Measurements from ENCODE around the gene SMIM11. TPM values are rescaled to one million over a fixed set of nuclear protein-coding genes. Genes with fewer than 3 reads are reported as not detected.

SMIM11 gene
- total RNA-seq, 1 experiment from 2014 or later: 3.5 TPM

GRCh38 chr21:34337741-34338140 is 37.6 kb upstream of the SMIM11 start:
- Histone ChIP-seq H3K9me3 (ENCODE audit: low read length) (no peaks in the 10 kb centered on the region), H3K9me2 (replicated peaks; ENCODE audit: insufficient read depth, low read length) (no peaks in the 10 kb centered on the region), H3K9ac (ENCODE audit: low read length) (no peak overlapping the region), H3K27me3 (ENCODE audit: low read length) (no peaks in the 10 kb centered on the region), H3K79me2 (ENCODE audit: low read length) (no peaks in the 10 kb centered on the region), H3K4me2 (ENCODE audit: low read depth, low read length, poor library complexity, severe bottlenecking) (no peak overlapping the region), H4K20me1 (ENCODE audit: insufficient read depth, low read depth, low read length) (no peaks in the 10 kb centered on the region), H2AFZ (ENCODE audit: low read length) (no peak overlapping the region), H3K4me1 (ENCODE audit: low read length) (peaks cover 6% of the 10 kb centered on the region; the same call in 1 of the 2 replicates), H3K36me3 (ENCODE audit: insufficient read depth, low read length) (no peaks in the 10 kb centered on the region), H3K4me3 (ENCODE audit: low read length) (no peak overlapping the region), H3K27ac (ENCODE audit: low read length) (no peak overlapping the region)
- DNase-seq: no peak

- Histone ChIP-seq H3K9me2 (replicated peaks; ENCODE audit: insufficient read depth, low read length) (no peaks in the 10 kb centered on the region), H3K27me3 (ENCODE audit: low read length) (no peaks in the 10 kb centered on the region), H3K9me3 (ENCODE audit: low read length) (no peaks in the 10 kb centered on the region), H3K4me2 (ENCODE audit: low read depth, low read length, poor library complexity, severe bottlenecking) (no peak overlapping the region), H3K27ac (ENCODE audit: low read length) (no peak overlapping the region), H3K9ac (ENCODE audit: low read length) (no peak overlapping the region), H2AFZ (ENCODE audit: low read length) (no peak overlapping the region), H3K79me2 (ENCODE audit: low read length) (no peaks in the 10 kb centered on the region), H3K4me1 (ENCODE audit: low read length) (peaks cover 6% of the 10 kb centered on the region; the same call in 1 of the 2 replicates), H3K4me3 (ENCODE audit: low read length) (no peak overlapping the region), H4K20me1 (ENCODE audit: insufficient read depth, low read depth, low read length) (no peaks in the 10 kb centered on the region), H3K36me3 (ENCODE audit: insufficient read depth, low read length) (no peaks in the 10 kb centered on the region)
- no peak for DNase-seq
These were observed 37.1 kb upstream of the SMIM11 start for GRCh38 chr21:34338226-34338625.

GRCh38 chr21:34340061-34340460 is 35.2 kb upstream of the SMIM11 start:
- Histone ChIP-seq H3K36me3 (ENCODE audit: insufficient read depth, low read length) (no peaks in the 10 kb centered on the region), H3K27ac (ENCODE audit: low read length) (no peak overlapping the region), H4K20me1 (ENCODE audit: insufficient read depth, low read depth, low read length) (no peaks in the 10 kb centered on the region), H3K4me3 (ENCODE audit: low read length) (no peak overlapping the region), H2AFZ (ENCODE audit: low read length) (no peak overlapping the region), H3K9ac (ENCODE audit: low read length) (no peak overlapping the region), H3K9me2 (replicated peaks; ENCODE audit: insufficient read depth, low read length) (no peaks in the 10 kb centered on the region), H3K4me2 (ENCODE audit: low read depth, low read length, poor library complexity, severe bottlenecking) (no peak overlapping the region), H3K79me2 (ENCODE audit: low read length) (no peaks in the 10 kb centered on the region), H3K4me1 (ENCODE audit: low read length) (peaks cover 6% of the 10 kb centered on the region; the same call in 1 of the 2 replicates), H3K9me3 (ENCODE audit: low read length) (no peaks in the 10 kb centered on the region), H3K27me3 (ENCODE audit: low read length) (no peaks in the 10 kb centered on the region)
- DNase-seq: no peak

GRCh38 chr21:34342476-34342875 is 32.8 kb upstream of the SMIM11 start:
- no peaks in the 10 kb centered on the region for H3K9me2 ChIP-seq (replicated peaks; ENCODE audit: insufficient read depth, low read length)
- no peak overlapping the region for H2AFZ ChIP-seq (ENCODE audit: low read length)
- no peak for DNase-seq
- no peaks in the 10 kb centered on the region for H3K4me1 ChIP-seq (ENCODE audit: low read length)
- H4K20me1 ChIP-seq (ENCODE audit: insufficient read depth, low read depth, low read length): no peaks in the 10 kb centered on the region
- H3K27me3 ChIP-seq (ENCODE audit: low read length): no peaks in the 10 kb centered on the region
- H3K27ac ChIP-seq (ENCODE audit: low read length): no peak overlapping the region
- H3K36me3 ChIP-seq (ENCODE audit: insufficient read depth, low read length): no peaks in the 10 kb centered on the region
- H3K4me2 ChIP-seq (ENCODE audit: low read depth, low read length, poor library complexity, severe bottlenecking): no peak overlapping the region
- no peaks in the 10 kb centered on the region for H3K79me2 ChIP-seq (ENCODE audit: low read length)
- H3K9me3 ChIP-seq (ENCODE audit: low read length): no peaks in the 10 kb centered on the region
- no peak overlapping the region for H3K9ac ChIP-seq (ENCODE audit: low read length)
- no peak overlapping the region for H3K4me3 ChIP-seq (ENCODE audit: low read length)

GRCh38 chr21:34343347-34343746 is 32.0 kb upstream of the SMIM11 start:
- Histone ChIP-seq H3K79me2 (ENCODE audit: low read length) (no peaks in the 10 kb centered on the region), H3K27me3 (ENCODE audit: low read length) (no peaks in the 10 kb centered on the region), H3K4me2 (ENCODE audit: low read depth, low read length, poor library complexity, severe bottlenecking) (no peak overlapping the region), H3K27ac (ENCODE audit: low read length) (no peak overlapping the region), H3K4me3 (ENCODE audit: low read length) (no peak overlapping the region), H4K20me1 (ENCODE audit: insufficient read depth, low read depth, low read length) (no peaks in the 10 kb centered on the region), H3K4me1 (ENCODE audit: low read length) (no peaks in the 10 kb centered on the region), H2AFZ (ENCODE audit: low read length) (no peak overlapping the region), H3K36me3 (ENCODE audit: insufficient read depth, low read length) (no peaks in the 10 kb centered on the region), H3K9me2 (replicated peaks; ENCODE audit: insufficient read depth, low read length) (no peaks in the 10 kb centered on the region), H3K9me3 (ENCODE audit: low read length) (no peaks in the 10 kb centered on the region), H3K9ac (ENCODE audit: low read length) (no peak overlapping the region)
- DNase-seq: no peak

- Histone ChIP-seq H3K9me2 (replicated peaks; ENCODE audit: insufficient read depth, low read length) (no peaks in the 10 kb centered on the region), H3K79me2 (ENCODE audit: low read length) (no peaks in the 10 kb centered on the region), H4K20me1 (ENCODE audit: insufficient read depth, low read depth, low read length) (no peaks in the 10 kb centered on the region), H2AFZ (ENCODE audit: low read length) (no peak overlapping the region), H3K9ac (ENCODE audit: low read length) (no peak overlapping the region), H3K27me3 (ENCODE audit: low read length) (no peaks in the 10 kb centered on the region), H3K4me3 (ENCODE audit: low read length) (no peak overlapping the region), H3K4me1 (ENCODE audit: low read length) (no peaks in the 10 kb centered on the region), H3K27ac (ENCODE audit: low read length) (no peak overlapping the region), H3K9me3 (ENCODE audit: low read length) (no peaks in the 10 kb centered on the region), H3K4me2 (ENCODE audit: low read depth, low read length, poor library complexity, severe bottlenecking) (no peak overlapping the region), H3K36me3 (ENCODE audit: insufficient read depth, low read length) (no peaks in the 10 kb centered on the region)
- DNase-seq: no peak
These were observed 31.4 kb upstream of the SMIM11 start for GRCh38 chr21:34343838-34344381.

GRCh38 chr21:34344584-34344983 is 30.7 kb upstream of the SMIM11 start:
- Histone ChIP-seq H3K9me2 (replicated peaks; ENCODE audit: insufficient read depth, low read length) (no peaks in the 10 kb centered on the region), H3K79me2 (ENCODE audit: low read length) (no peaks in the 10 kb centered on the region), H3K9me3 (ENCODE audit: low read length) (no peaks in the 10 kb centered on the region), H3K27ac (ENCODE audit: low read length) (no peak overlapping the region), H3K36me3 (ENCODE audit: insufficient read depth, low read length) (no peaks in the 10 kb centered on the region), H3K4me2 (ENCODE audit: low read depth, low read length, poor library complexity, severe bottlenecking) (no peak overlapping the region), H3K4me1 (ENCODE audit: low read length) (no peaks in the 10 kb centered on the region), H3K27me3 (ENCODE audit: low read length) (no peaks in the 10 kb centered on the region), H3K9ac (ENCODE audit: low read length) (no peak overlapping the region), H4K20me1 (ENCODE audit: insufficient read depth, low read depth, low read length) (no peaks in the 10 kb centered on the region), H2AFZ (ENCODE audit: low read length) (no peak overlapping the region), H3K4me3 (ENCODE audit: low read length) (no peak overlapping the region)
- no peak for DNase-seq

- H3K79me2 ChIP-seq (ENCODE audit: low read length): no peaks in the 10 kb centered on the region
- H3K27me3 ChIP-seq (ENCODE audit: low read length): no peaks in the 10 kb centered on the region
- no peaks in the 10 kb centered on the region for H3K9me2 ChIP-seq (replicated peaks; ENCODE audit: insufficient read depth, low read length)
- no peaks in the 10 kb centered on the region for H3K9me3 ChIP-seq (ENCODE audit: low read length)
- H4K20me1 ChIP-seq (ENCODE audit: insufficient read depth, low read depth, low read length): no peaks in the 10 kb centered on the region
- H3K4me3 ChIP-seq (ENCODE audit: low read length): no peak overlapping the region
- H3K36me3 ChIP-seq (ENCODE audit: insufficient read depth, low read length): no peaks in the 10 kb centered on the region
- H3K4me2 ChIP-seq (ENCODE audit: low read depth, low read length, poor library complexity, severe bottlenecking): no peak overlapping the region
- H3K9ac ChIP-seq (ENCODE audit: low read length): no peak overlapping the region
- no peak overlapping the region for H3K27ac ChIP-seq (ENCODE audit: low read length)
- H3K4me1 ChIP-seq (ENCODE audit: low read length): no peaks in the 10 kb centered on the region
- DNase-seq: no peak
- no peak overlapping the region for H2AFZ ChIP-seq (ENCODE audit: low read length)
These were observed 30.0 kb upstream of the SMIM11 start for GRCh38 chr21:34345091-34345871.
